Ishikawa (cell line): Measurements from ENCODE around the gene NMB.

Source experiments
- CEBPB ChIP-seq: IDR thresholded peaks from 2 replicates; pipeline ENCODE4 v1.6.1; 2012
- CREB1 ChIP-seq: IDR thresholded peaks from 2 replicates; pipeline ENCODE4 v1.6.1; 2012; ENCODE audit warnings: low read depth
- EP300 ChIP-seq: IDR thresholded peaks from 2 replicates; pipeline ENCODE4 v1.6.1; 2012; ENCODE audit warnings: borderline replicate concordance
- FOXM1 ChIP-seq: IDR thresholded peaks from 2 replicates; pipeline ENCODE4 v1.6.1; 2012; ENCODE audit warnings: low read depth, borderline replicate concordance
- MAX ChIP-seq: IDR thresholded peaks from 2 replicates; pipeline ENCODE4 v1.6.1; 2012
- NFIC ChIP-seq: IDR thresholded peaks from 2 replicates; pipeline ENCODE4 v1.6.1; 2012
- RAD21 ChIP-seq: IDR thresholded peaks from 2 replicates; pipeline ENCODE4 v1.6.1; 2012; ENCODE audit warnings: low read depth
- REST ChIP-seq: IDR thresholded peaks from 2 replicates; pipeline ENCODE4 v1.6.1; 2012; ENCODE audit warnings: low read depth, mild to moderate bottlenecking
- TAF1 ChIP-seq: IDR thresholded peaks from 2 replicates; pipeline ENCODE4 v1.6.1; 2012; ENCODE audit warnings: low read depth, mild to moderate bottlenecking
- TCF12 ChIP-seq: IDR thresholded peaks from 2 replicates; pipeline ENCODE4 v1.6.1; 2012; ENCODE audit warnings: low read depth
- TEAD4 ChIP-seq: IDR thresholded peaks from 2 replicates; pipeline ENCODE4 v1.6.1; 2012
- YY1 ChIP-seq: IDR thresholded peaks from 2 replicates; pipeline ENCODE4 v1.6.1; 2012; ENCODE audit warnings: low read depth

GRCh38 chr15:84657748-84658079 lies 285 bp downstream of the NMB start:
- TF ChIP-seq TAF1, result no peak
- TF ChIP-seq RAD21, result no peak
- no peak for TF ChIP-seq YY1
- no peak for TF ChIP-seq EP300
- TF ChIP-seq CREB1, result no peak
- TF ChIP-seq NFIC, result no peak
- TF ChIP-seq TEAD4, result no peak
- no peak for TF ChIP-seq FOXM1
- no peak for TF ChIP-seq REST
- TF ChIP-seq CEBPB, result no peak
- no peak for TF ChIP-seq MAX
- no peak for TF ChIP-seq TCF12
